ENCODE results near the gene SPPL2B.
A peak's percentile ranks its signal among the peaks of the same experiment; 100 is the strongest.

SPPL2B gene

DNA sequence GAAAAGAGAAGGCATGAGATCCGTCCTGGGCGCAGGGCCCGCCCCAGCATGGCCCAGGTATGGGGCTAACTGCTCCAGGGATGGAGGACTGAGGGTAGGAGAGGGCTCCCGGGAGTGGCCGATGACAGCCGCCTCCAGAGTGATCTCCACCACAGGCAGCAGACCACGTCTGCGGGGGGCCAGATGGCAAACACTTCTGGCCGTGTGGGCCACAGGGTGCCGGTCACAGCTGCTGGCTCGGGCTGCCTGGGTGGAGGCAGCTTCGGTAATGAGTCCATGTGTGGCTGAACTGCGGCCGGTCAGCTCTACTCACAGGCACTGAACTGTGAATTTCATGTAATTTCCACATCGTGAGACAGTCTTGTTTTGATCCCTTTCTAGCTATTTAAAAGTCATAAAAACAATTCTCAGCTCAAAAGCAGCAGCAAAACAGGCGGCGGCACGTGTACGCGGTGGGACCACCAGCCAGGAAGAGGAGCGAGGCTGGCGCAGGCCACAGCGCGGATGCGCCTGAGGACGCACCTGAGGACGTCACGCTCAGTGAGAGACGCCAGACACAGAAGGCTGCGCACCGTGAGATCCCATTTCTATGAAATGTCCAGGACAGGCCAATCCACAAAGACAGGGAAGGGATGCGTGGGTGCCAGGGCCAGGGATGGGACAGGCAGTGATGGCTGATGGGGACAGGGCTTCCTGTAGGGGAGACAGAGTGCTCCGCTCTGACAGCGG, 4.1 kb upstream of the SPPL2B start:
- DNase-seq: no peak

DNA sequence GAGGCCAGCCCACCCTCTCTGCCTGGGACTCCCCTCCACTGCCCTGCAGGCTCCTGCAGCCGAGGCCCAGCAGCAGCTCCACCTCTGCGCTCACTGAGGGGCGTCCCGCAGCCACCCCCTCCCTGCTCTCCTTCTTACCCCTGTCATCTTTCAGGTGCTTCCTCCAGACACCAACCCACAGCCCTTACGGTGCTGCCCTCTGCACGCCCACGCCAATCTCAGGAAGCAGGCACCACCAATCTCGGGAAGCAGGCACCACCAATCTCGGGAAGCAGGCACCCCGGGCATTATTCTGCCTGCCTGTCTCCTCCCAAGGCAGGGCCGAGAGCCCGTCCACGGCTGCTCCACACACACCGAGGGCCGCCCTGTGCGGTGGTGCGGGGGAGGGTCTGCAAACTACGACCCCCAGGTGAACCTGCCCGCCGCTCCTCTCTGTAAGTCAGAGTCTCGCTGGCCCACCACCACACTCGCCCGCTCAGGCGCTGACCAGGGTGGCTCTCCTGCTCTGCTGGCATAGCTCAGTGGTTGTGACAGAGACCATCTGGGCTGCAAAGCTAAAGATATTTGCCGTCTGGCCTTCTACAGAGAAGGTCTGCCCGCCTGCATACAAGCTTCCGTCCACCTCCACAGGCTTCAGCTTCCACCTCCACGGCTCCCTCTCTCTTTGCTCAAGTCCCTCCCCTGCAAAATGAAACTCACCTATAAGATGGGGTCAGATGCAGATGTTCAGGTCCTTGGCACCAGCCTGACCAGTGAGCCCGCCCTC, 3.0 kb upstream of the SPPL2B start:
- no peak for DNase-seq

DNA sequence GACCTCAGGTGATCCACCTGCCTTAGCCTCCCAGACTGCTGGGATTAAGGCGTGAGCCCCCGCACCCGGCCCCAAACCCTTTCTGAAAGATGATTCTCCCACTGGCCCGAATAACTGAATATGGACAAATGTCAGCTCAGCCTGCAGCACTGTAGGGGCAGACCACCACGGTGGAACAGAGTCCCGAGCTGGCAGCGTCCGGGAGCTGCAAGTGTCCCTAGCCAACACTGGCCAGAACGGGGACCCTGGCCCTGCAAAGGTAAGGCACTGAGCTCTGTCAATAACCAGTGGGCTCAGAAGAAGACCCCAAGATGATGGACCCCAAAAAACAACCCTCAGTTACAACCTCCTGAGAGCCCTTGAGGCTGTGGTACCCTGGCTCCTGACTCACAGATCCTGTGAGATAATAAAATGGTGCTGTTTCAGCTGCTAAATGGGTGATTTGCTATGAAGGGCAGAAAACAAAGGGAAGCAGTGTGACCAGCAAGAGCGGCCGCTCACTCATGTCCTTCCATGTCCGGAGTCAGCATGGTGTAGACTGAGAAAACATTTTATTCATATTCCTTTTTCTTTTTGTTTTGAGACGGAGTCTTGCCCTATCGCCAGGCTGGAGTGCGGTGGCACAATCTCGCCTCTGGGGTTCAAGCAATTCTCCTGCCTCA, 1.7 kb upstream of the SPPL2B start:
- DNase-seq: no peak

DNA sequence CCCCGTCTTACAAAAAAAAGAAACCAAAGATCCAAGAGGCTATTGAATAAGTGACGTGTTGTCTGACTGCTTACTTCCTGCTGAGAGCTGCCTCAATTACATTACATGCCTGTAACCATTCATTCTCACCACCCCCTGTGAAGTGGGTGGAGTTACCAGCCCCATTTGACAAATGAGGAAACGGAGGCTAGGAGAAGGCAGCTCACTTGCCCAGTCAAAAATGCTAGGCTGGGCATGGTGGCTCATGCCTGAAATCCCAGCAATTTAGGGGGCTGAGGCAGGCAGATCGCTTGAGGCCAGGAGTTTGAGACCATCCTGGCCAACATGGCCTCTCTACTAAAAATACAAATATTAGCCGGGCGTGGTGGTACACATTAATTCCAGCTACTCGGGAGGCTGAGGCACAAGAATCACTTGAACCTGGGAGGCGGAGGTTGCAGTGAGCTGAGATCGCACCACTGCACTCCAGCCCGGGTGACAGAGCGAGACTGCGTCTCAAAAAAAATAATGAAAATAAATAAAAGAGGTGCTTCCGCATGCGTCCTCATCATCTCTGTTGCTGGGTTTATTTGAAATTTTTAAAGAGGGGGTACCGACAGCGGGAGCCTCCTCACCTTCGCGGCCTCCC, 597 bp upstream of the SPPL2B start:
- peak; percentile 92 for DNase-seq

DNA sequence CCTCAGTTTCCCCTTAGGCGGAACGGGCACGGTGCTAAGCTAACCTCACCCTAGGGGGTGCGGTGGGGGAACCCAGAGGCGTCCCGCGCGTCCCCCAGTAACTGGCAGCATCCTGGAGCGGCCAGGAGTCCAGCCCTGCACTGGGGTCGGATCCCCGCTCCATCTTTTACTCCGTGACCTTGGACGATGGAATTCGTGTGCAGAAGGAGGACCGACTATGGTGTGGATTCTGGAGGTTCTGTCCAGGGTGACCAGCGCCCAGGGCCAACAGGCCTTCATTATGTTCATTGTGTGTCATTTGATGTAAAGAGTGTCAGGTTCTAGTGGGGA, 630 bp downstream of the SPPL2B start:
- DNase-seq: no peak

DNA sequence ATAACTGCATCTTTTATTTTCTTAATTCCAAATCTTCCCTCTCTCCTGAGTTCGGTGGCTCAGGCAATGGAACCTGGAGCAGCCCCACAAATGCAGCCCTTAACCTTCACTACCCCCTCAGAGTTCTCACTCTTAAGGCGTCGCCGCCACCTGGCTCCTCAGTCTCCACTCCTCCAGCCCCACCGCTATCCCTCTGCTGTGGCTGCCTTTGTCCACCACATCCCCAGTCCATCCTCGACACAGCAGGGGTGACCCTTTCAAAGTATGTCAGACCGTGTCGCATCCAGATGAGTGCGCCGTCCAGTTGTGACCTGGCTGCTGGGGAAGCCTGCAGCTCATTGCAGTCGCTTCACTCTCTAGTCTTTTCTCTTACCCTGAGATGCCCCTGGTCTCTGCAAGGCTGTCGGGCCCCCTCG, 1.0 kb downstream of the SPPL2B start:
- DNase-seq: no peak

DNA sequence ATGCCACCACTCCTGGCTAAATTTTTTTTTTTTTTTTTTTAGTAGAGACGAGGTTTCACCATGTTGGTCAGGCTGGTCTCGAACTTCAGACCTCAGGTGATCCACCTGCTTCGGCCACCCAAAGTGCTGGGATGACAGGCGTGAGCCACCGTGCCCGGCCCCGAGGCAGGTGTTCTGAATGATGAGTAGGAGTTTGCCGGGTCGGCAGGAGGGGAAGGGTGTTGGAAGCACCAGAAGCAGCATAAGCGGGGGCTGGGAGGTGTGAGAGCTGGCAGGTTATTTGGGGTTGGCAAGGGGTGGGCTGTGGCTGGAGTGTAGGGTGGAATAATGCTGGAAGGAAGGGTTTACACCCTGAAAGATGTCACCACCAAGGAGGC, 1.8 kb downstream of the SPPL2B start:
- DNase-seq: no peak

DNA sequence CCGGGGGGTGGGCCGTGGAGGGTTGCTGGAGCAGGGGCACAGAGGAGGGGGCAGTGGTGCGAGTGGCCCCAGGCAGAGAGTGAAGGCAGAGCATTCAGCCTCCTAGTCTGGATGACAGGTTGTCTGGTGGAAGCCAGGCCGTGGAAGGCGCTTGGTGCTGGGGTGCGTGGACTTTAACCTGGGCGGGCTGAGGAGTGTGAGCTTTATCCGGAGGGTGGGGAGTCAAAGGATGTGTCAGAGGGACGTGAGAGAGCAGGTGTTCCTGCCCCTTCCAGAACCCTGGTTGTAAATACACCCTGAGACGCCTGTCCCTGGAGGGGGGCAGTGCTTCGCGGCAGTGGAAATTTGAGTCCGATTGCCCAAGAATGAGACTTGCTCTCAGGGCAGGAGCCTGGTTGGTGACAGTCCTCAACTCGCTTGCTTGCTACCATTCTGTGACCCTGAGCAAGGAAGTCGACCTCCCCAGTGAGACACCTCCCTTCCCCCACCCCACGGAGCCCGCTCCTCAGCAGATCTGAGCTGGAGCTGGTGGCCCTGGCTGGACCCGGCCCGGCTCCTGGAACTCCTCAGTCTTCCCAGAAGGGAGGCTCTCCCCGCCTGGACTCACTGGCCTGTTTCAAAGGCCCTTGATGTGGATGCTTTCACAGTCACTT, 2.3 kb downstream of the SPPL2B start:
- no peak for DNase-seq

DNA sequence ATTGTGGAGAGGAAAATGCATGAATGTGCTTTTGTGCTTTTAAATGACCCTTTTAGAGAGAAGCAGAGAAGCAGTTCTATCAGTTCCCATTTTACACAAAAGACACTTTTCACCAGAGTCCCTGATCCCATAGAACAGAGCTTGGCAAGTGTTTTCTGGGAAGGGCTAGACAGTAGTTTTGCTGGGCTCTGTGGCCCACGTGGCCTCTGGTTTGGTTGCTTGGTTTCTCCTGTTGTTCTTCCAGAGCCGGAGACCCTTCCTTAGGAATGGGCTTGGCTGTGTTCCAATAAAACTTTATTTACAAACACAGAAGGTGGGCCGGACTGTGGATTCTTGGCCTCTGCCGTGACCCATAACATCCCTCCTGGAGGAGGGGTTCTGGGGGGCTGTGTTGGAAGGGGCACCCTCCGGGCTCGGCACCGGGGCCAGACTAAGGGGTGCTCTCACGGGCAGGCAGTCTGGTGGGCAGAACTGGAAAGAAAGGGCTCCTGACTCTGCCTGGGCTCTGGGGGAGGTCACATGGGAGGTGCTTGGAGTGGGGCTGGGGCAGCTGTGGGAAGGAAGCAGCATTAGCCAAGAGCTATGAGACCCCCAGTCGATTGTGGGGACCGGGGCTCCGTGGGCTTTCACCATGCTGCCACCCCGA, 3.2 kb downstream of the SPPL2B start:
- no peak for DNase-seq

DNA sequence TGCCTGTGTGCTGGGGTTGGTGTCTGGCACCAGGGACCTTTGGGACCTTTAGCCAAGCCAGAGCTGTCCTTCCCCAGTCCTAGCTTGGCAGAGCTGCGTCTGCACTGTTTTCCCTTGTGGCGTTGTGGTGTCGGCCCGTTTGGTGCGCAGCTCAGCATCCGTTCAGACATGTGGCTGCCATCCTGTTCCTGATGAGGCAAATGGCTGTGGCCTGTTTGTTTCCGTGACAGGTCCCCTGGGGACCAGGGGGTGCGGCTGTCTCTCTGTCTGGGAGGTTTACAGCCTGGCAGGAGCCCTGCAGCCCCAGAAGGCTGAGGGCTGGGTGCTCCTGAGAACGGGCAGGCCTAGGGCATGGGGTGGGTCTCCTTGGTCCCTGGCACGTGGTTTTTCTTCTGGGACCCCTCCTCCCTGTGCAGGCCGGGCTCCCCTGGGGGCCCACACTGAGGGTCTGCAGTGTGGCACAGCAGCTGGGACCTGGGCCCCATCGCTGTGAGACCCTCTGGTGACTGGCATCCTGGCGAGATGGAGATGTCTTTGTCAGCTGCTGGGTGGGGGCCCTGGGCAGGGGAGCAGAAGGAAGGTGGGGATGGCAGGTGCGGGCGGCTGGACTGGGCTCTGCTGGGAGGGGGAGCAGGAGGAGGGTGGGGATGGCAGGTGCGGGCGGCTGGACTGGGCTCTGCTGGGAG, 4.0 kb downstream of the SPPL2B start:
- peak; percentile 36 for DNase-seq

DNA sequence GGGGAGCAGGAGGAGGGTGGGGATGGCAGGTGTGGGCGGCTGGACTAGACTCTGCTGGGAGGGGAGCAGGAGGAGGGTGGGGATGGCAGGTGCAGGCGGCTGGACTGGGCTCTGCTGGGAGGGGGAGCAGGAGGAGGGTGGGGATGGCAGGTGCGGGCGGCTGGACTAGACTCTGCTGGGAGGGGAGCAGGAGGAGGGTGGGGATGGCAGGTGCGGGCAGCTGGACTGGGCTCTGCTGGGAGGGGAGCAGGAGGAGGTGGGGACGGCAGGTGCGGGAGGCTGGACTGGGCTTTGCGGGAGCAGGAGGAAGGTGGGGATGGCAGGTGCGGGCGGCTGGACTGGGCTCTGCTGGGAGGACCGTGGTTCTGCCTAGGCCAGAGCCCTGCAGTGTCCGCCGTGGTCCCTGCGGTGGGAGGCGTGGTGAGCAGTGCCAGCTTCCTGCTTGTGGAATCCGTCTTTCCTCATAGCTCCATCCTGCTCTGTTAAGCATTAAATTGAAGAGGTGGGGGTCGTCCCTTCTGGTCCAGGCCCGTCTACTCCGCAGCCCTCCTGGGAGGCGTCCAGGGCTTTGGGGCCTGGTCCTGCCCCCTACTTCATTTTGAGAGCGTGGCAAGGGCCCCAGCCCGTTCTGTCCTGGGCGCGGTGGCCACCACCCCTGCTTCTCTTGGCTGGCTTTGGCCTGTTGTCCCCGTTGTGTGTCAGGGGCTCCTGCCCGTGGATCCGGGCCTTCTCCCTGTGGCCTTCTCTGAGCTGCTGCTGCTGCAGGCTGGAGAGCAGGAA, 4.7 kb downstream of the SPPL2B start:
- no peak for DNase-seq

DNA sequence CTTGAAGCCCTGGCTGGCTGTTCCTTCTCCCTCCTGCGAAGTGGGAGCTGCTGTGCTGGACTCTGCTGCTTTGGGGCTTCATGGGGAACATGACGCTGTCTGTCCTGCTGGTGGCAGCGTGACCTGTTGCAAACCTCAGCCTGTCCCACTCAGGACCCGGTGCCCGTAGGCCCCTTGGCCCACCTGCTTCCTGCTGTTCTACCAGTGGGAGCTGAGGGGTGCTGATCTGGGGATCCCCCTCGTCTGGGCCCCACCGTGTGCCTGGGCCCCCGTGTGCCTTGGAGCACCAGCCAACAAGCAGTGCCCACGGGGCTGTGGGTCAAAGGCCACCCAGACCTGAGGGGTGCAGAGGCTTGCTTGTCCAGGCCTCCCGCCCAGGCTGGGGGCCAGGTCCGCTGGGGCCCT, 5.3 kb downstream of the SPPL2B start:
- no peak for DNase-seq

DNA sequence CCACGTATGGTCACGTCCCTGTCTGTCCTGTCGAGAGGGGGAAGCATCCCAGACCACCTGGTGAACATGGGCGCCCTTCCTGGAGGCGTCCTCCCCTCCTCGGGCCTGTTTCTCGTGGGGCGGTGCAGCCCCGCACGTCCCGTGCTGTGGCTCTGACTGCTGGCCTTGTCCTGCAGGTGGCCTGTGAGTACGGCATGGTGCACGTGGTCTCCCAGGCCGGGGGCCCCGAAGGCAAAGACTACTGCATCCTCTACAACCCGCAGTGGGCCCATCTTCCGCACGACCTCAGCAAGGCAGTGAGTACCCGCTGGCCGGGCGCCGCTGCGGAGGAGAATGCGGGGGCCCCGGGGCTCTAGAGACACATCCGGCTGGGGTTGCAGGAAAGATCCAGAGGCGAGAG, 5.9 kb downstream of the SPPL2B start:
- no peak for DNase-seq

DNA sequence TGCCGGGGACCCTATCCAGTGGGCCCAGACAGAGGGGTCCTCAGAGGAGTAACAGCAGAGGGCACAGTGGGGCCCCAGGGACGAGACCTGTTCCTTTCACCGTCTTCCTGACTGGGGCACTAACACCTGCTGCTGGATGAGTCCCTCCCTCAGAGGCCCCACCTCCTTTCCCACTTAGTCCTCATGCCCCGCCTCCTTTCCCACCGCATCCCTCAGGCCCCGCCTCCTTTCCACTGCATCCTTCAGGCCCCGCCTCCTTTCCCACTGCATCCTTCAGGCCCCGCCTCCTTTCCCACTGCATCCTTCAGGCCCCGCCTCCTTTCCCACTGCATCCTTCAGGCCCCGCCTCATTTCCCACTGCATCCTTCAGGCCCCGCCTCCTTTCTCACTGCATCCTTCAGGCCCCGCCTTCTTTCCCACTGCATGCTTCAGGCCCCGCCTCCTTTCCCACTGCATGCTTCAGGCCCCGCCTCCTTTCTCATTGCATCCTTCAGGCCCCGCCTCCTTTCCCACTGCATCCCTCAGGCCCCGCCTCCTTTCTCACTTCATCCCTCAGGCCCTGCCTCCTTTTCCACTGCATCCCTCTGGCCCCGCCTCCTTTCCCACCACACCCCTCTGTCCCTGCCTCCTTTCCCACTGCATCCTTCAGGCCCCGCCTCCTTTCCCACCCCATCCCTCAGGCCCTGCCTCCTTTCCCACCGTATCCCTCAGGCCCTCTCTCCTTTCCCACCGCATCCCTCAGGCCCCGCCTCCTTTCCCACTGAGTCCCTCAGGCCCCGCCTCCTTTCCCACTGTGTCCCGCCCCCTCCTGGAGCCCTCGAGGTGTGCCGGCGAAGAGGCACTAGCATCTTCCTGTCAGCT, 6.7 kb downstream of the SPPL2B start:
- DNase-seq: no peak

DNA sequence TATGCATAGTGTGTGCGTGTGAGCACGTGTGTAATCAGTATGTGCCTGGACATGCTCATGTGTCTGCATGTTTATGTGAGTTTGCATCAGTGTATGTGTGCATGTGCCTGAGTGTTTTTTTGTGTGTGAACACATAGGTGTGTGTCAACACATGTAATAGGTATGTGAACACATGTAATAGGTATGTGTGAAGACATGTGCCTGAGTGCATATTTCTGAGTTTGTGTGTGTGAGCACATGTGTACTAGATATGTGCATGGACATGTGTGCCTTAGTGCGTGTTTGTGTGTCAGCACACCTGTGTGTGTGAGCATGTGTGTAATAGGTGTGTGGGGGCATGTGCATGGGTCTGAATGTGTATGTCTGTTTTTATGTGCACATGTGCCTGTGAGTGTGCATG, 7.4 kb downstream of the SPPL2B start:
- no peak for DNase-seq

DNA sequence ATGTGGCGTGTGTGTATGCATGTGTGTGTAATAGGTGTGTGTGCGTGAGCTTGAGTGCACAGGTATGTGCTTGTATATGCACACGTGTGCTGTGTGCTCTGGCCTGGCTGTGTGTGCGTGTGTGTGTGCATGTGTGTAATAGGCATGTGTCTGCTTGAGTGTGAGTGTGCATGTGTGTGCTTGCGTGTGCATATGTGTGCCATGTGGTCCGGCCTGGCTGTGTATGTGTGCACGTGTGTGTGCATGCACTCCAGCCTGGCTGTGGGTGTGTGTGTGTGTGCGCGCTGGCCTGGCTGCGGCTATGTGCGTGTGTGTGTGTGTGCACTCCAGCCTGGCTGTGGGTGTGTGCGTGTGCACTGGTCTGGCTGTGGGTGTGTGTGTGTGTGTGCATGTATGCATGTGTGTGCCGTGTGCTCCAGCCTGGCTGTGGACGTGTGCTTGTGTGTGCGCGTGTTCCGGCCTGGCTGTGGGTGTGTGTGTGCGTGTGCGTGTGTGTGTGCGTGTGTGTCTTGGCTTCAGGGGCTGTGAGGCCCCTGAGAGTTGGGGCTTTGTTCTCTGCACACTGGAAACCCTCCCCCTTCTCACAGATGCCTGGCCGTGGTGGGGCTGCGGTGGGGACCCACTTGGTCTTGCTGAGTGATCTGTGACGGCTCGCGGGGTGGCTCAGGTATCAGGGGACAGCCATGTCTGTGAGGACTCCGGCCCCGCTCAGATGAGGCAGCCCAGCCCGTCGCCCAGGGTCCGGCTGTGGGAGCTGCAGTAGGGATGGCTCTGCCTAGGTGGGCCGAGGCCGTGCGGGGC, 8.2 kb downstream of the SPPL2B start:
- DNase-seq: no peak

DNA sequence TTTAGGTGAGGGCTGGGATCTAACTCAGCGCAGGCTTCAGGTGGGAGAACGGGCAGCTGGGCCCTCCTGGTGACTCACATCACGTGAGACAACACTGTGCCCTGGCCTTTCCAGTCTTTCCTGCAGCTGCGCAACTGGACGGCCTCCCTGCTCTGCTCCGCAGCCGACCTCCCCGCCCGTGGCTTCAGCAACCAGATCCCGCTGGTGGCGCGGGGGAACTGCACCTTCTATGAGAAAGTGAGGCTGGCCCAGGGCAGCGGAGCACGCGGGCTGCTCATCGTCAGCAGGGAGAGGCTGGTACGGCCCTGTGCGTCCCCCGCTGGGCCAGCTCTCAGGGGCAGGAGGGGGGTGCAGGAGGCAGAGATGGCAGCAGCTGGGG, 8.8 kb downstream of the SPPL2B start:
- DNase-seq: no peak

DNA sequence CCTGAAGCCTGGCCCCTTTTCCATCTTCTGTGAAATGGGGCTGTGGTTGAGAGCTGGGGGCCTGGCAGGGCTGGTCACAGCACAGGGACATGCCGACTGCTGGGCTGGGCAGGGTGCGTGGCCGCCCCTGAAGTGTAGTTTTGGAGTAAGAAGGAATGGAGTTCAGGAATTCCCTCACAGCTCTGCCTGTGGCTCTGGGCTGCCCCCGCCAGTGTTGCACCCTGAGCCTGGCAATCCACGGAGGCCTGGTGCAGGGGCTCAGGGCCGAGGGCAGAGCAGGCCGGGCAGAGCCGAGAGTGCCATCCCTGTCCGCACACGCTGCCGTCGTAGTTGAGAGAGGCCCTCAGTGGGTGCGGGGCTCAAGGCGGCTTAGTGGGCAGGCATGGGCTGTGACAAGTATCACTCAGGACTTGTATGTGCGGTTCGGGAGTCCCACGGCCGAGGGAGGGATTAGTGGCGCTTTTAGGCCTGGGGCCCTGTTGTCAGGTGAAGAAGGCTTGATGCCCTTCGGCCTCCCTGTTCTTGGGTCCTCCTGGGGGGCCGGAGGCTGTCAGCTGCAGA, 9.7 kb downstream of the SPPL2B start:
- DNase-seq: no peak
